ENCODE data around the gene CLDN7.

CLDN7 gene

GRCh38 chr17:7238420-7239090 is 23.7 kb downstream of the CLDN7 start:
- peak overlapping the region; percentile 98 for H3K27ac ChIP-seq
- TF ChIP-seq ZFX (IDR thresholded peaks at IDR 0.05; ENCODE audit: borderline replicate concordance), result no peak
- TF ChIP-seq CTCF (IDR thresholded peaks at IDR 0.05), result no peak

- TF ChIP-seq ZFX (IDR thresholded peaks at IDR 0.05; ENCODE audit: borderline replicate concordance) (no peak), CTCF (IDR thresholded peaks at IDR 0.05) (no peak)
These were observed 24.4 kb downstream of the CLDN7 start for GRCh38 chr17:7237761-7238419.

GRCh38 chr17:7237266-7237760 is 25.0 kb downstream of the CLDN7 start:
- peak overlapping the region; percentile 98 for H3K27ac ChIP-seq
- TF ChIP-seq CTCF (IDR thresholded peaks at IDR 0.05) (no peak), ZFX (IDR thresholded peaks at IDR 0.05; ENCODE audit: borderline replicate concordance) (no peak)

More at GRCh38 chr17:7237761-7238419, 24.4 kb downstream of the CLDN7 start:
- peak overlapping the region; percentile 98 for H3K27ac ChIP-seq

GRCh38 chr17:7236808-7237207 is 25.5 kb downstream of the CLDN7 start:
- no peak for TF ChIP-seq CTCF (IDR thresholded peaks at IDR 0.05)
- no peak for TF ChIP-seq ZFX (IDR thresholded peaks at IDR 0.05; ENCODE audit: borderline replicate concordance)
- peak overlapping the region; percentile 98 for H3K27ac ChIP-seq

GRCh38 chr17:7235693-7236665 is 26.3 kb downstream of the CLDN7 start:
- peak overlapping the region; percentile 98 for H3K27ac ChIP-seq
- TF ChIP-seq ZFX (IDR thresholded peaks at IDR 0.05; ENCODE audit: borderline replicate concordance) (no peak), CTCF (IDR thresholded peaks at IDR 0.05) (no peak)

- no peak for TF ChIP-seq ZFX (IDR thresholded peaks at IDR 0.05; ENCODE audit: borderline replicate concordance)
- TF ChIP-seq CTCF (IDR thresholded peaks at IDR 0.05), result no peak
- peak within 1 kb of the TSS; percentile 98 for H3K27ac ChIP-seq
These were observed 28.0 kb downstream of the CLDN7 start, which contains the start of gene DVL2 for GRCh38 chr17:7234083-7234951. DVL2 (minus strand) TSS chr17:7234517; CDS start chr17:7234262, 255 bp downstream.

Data from 22Rv1 (cell line).